Coronary artery (tissue), 2 donors: ENCODE measurements around the gene KCNQ2.

Experiments used
- DNase-seq: peaks from one replicate; pipeline ENCODE4 v3.0.0-alpha.2; 2017; ENCODE audit warnings: low spot score
- H3K27ac ChIP-seq, 2 donors: fragments of 200-600 bp; sonication (generic); one replicate each; pipeline ENCODE4 v1.5.1; 2016 to 2019
- H3K4me3 ChIP-seq: fragments of 200-600 bp; sonication (generic); 2 replicates; pipeline ENCODE4 v1.5.1; 2016; ENCODE audit warnings: mild to moderate bottlenecking, moderate library complexity
- CTCF ChIP-seq: fragments of 200-600 bp; sonication (generic); IDR thresholded peaks from one replicate; pipeline ENCODE4 v1.5.1; 2019; ENCODE audit warnings: antibody characterized with exemption

KCNQ2 gene

GRCh38 chr20:63505723-63506122, 33.3 kb upstream of the KCNQ2 start:
- H3K4me3 ChIP-seq: no peak overlapping the region
- DNase-seq: no peak
- TF ChIP-seq CTCF: no peak

GRCh38 chr20:63505281-63505680, 32.8 kb upstream of the KCNQ2 start:
- no peak for DNase-seq
- TF ChIP-seq CTCF: no peak
- Histone ChIP-seq H3K27ac (no peak overlapping the region), H3K4me3 (no peak overlapping the region)

More at GRCh38 chr20:63505723-63506122, 33.3 kb upstream of the KCNQ2 start:
- H3K27ac ChIP-seq: no peak overlapping the region

GRCh38 chr20:63504642-63505041, 32.2 kb upstream of the KCNQ2 start:
- no peak for TF ChIP-seq CTCF

GRCh38 chr20:63503524-63503923, 31.1 kb upstream of the KCNQ2 start:
- no peak for TF ChIP-seq CTCF
- Histone ChIP-seq H3K4me3 (no peak overlapping the region), H3K27ac (no peak overlapping the region)
- no peak for DNase-seq

More at GRCh38 chr20:63504642-63505041, 32.2 kb upstream of the KCNQ2 start:
- no peak for DNase-seq
- no peak overlapping the region for H3K27ac ChIP-seq
- H3K4me3 ChIP-seq: no peak overlapping the region

DNA sequence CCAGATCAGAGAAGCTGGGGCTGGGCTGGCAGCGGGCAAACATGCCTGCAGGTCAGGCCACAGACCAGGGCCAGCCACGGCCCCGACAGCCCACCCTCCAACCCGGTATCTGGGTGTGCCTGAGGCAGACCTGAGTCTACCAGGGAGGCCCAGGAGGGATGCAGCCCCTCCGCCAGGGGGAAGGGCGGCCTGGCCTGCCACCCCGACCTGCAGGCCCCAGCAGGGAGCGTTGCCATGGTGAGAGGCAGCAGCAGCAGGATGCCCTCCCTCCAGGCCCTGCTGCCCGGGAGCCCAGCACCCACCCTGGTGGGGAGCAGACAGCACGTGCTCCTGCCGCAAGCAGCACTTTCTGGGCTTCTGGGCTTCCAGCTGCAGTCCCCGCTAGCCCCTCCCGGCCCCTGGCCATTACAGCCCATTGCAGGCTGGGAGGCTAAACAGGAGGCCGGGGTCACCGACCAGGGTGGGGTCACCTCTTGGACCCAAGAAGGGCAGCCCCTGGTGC, 30.3 kb upstream of the KCNQ2 start:
- no peak for DNase-seq

DNA sequence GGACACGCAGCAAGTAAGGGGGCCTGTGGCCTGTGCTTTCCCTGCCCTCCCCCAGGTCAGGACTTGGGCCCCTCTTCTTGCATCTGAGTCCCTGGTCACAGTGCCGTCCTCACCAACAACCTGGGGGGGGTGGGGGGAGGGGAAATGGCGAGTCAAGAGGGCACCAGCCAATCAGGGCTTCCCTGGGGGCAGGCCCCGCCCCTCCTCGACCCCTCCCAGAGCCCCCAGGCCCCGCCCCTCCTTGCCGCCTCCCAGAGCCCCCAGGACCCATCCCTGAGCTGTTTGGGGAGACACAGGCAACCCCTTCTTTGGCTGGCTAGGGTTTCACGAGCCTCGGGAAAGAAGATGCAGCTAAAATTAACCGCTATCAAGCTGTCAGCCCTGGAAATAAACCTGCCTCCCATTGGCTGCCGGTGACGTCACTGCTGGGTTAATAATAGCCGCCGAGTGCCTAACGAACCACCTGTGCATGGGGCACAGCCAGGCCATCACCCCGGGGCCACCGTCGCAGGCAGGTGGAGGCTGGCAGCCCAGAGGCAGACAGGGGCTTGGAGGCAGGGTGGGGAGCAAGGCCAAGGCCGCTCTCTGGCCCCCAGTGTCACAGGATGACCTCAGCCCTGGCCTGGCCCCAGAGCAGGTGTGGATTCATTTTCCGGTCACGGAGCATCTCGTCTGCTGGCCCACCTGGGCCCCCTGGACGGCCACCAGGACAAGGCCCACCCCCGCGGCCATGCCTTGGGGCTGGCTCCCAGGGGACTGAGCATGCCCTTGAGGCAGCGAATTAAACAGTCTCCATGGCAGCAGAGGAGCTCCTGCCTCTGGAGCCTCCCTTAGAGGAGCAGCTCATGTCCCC, 29.6 kb upstream of the KCNQ2 start:
- TF ChIP-seq CTCF: no peak

More for the DNA sequence above, 30.3 kb upstream of the KCNQ2 start:
- H3K27ac ChIP-seq: no peak overlapping the region
- TF ChIP-seq CTCF: no peak
- H3K4me3 ChIP-seq: no peak overlapping the region

More for the DNA sequence above, 29.6 kb upstream of the KCNQ2 start:
- no peak overlapping the region for H3K27ac ChIP-seq
- DNase-seq: no peak
- no peak overlapping the region for H3K4me3 ChIP-seq
